ES-I3 (cell line): Measurements from ENCODE around the gene GLA.

Experiments
- H3K36me3 ChIP-seq: 2 replicates; pipeline ENCODE4 v1.6.1; 2013; ENCODE audit warnings: mild to moderate bottlenecking, low read length, control low read depth, moderate library complexity; ENCODE audit not compliant: insufficient read depth
- H3K4me1 ChIP-seq: 2 replicates; pipeline ENCODE4 v1.6.1; 2013; ENCODE audit warnings: mild to moderate bottlenecking, control low read depth, low read length; ENCODE audit not compliant: insufficient read depth
- H3K9ac ChIP-seq: 2 replicates; pipeline ENCODE4 v1.6.1; 2013; ENCODE audit warnings: low read depth, mild to moderate bottlenecking, low read length, moderate library complexity
- H3K9me3 ChIP-seq: 2 replicates; pipeline ENCODE4 v1.6.1; 2013; ENCODE audit warnings: mild to moderate bottlenecking, low read length, moderate library complexity; ENCODE audit not compliant: control insufficient read depth, insufficient read depth

GLA gene

GRCh38 chrX:101360390-101360789 lies 47.3 kb downstream of the GLA start:
- Histone ChIP-seq H3K9me3 (no peaks in the 10 kb centered on the region), H3K9ac (no peak overlapping the region), H3K36me3 (no peaks in the 10 kb centered on the region), H3K4me1 (no peaks in the 10 kb centered on the region)

GRCh38 chrX:101359966-101360365 lies 47.8 kb downstream of the GLA start:
- H3K9me3 ChIP-seq: no peaks in the 10 kb centered on the region

GRCh38 chrX:101357166-101357795 lies 50.4 kb downstream of the GLA start:
- Histone ChIP-seq H3K9me3 (no peaks in the 10 kb centered on the region), H3K4me1 (no peaks in the 10 kb centered on the region), H3K9ac (no peak overlapping the region), H3K36me3 (no peaks in the 10 kb centered on the region)

More at GRCh38 chrX:101359966-101360365, 47.8 kb downstream of the GLA start:
- no peaks in the 10 kb centered on the region for H3K4me1 ChIP-seq
- H3K9ac ChIP-seq: no peak overlapping the region
- H3K36me3 ChIP-seq: no peaks in the 10 kb centered on the region

- H3K36me3 ChIP-seq: no peaks in the 10 kb centered on the region
Observed at GRCh38 chrX:101349193-101349562, 58.5 kb downstream of the GLA start.

GRCh38 chrX:101348452-101349192 lies 59.1 kb downstream of the GLA start, which contains the start of gene TIMM8A:
TIMM8A (minus strand) TSS chrX:101348742; CDS start chrX:101348664, 78 bp downstream.
- Histone ChIP-seq H3K36me3 (no peaks in the 10 kb centered on the region), H3K4me1 (no peaks in the 10 kb centered on the region; the same call in 1 of the 2 replicates), H3K9me3 (no peaks in the 10 kb centered on the region), H3K9ac (peak within 1 kb of the TSS; percentile 77)

More at GRCh38 chrX:101349193-101349562, 58.5 kb downstream of the GLA start:
- no peaks in the 10 kb centered on the region for H3K9me3 ChIP-seq
- H3K9ac ChIP-seq: peak overlapping the region; percentile 77
- H3K4me1 ChIP-seq: no peaks in the 10 kb centered on the region; the same call in 1 of the 2 replicates

- H3K9ac ChIP-seq: peak overlapping the region; percentile 77
- no peaks in the 10 kb centered on the region; the same call in 1 of the 2 replicates for H3K4me1 ChIP-seq
- no peaks in the 10 kb centered on the region for H3K9me3 ChIP-seq
- H3K36me3 ChIP-seq: no peaks in the 10 kb centered on the region
Observed at GRCh38 chrX:101347859-101348451, 59.8 kb downstream of the GLA start.
